GM12878 (cell line): ENCODE results near the gene THAP7. TPM values are rescaled to one million over a fixed set of nuclear protein-coding genes. Genes with fewer than 3 reads are reported as not detected.

Source experiments
- ATAC-seq: fragments of 200-7000 bp; cut with Tn5 transposase; 3 replicates; pipeline ENCODE4 v1.9.1; 2020; ENCODE audit warnings: mild to moderate bottlenecking, moderate library complexity
- BruUV-seq: library from RNA; stranded (reverse); fragments of 400-500 nt; replicated peaks from 2 replicates; lab custom pipeline; 2021; lab: Mats Ljungman, UMichigan
- CTCF ChIA-PET: fragments of 300-600 bp; sonication (Branson Sonifier 250); formaldehyde crosslinking; extraction: SDS; loops from one replicate; lab custom pipeline; 2021; ENCODE audit warnings: inconsistent platforms; lab: Yijun Ruan, JAX
- POLR2A ChIA-PET: fragments of 350-600 bp; formaldehyde crosslinking; extraction: SDS; loops from one replicate; lab custom pipeline; 2021; ENCODE audit warnings: inconsistent platforms; lab: Charles Lee
- RAD21 ChIA-PET: fragments of 300-600 bp; sonication (Branson Sonifier 250); formaldehyde crosslinking; loops from one replicate; lab custom pipeline; 2023; ENCODE audit warnings: antibody characterized with exemption; ENCODE audit not compliant: unreplicated experiment; lab: Charles Lee
- SMC1A ChIA-PET: fragments of 300-600 bp; sonication (Branson Sonifier 250); formaldehyde crosslinking; loops from one replicate; lab custom pipeline; 2023; ENCODE audit not compliant: unreplicated experiment, uncharacterized antibody; lab: Charles Lee
- DNase-seq: peaks from one replicate; pipeline ENCODE4 v3.0.0-alpha.2; 2011; ENCODE audit warnings: low read depth, low spot score
- FAIRE-seq: peaks from 3 replicates; lab custom pipeline; 2011; peaks lifted over from hg19 to GRCh38; lab: Jason Lieb, UNC
- H2AFZ ChIP-seq: 2 replicates; pipeline ENCODE4 v1.6.0; 2011; ENCODE audit warnings: low read depth, low read length, control low read depth; ENCODE audit not compliant: control insufficient read depth
- H3K27ac ChIP-seq: 2 replicates; pipeline ENCODE4 v1.5.1; 2011; ENCODE audit warnings: control low read depth; ENCODE audit not compliant: control insufficient read depth, insufficient read depth
- H3K27me3 ChIP-seq, 2 experiments: replicated peaks in 1 of 2; 2 replicates each; pipeline versions ENCODE4 v1.6.0 to v1.6.1; 2011; ENCODE audit warnings: low read length in 1 of 2; ENCODE audit not compliant: control insufficient read depth in 2 of 2, insufficient read depth in 2 of 2
- H3K36me3 ChIP-seq, 2 experiments: 2 replicates each; pipeline ENCODE4 v1.5.1; 2011; ENCODE audit warnings: low read length in 1 of 2; ENCODE audit not compliant: control insufficient read depth in 2 of 2, insufficient read depth in 2 of 2
- H3K4me1 ChIP-seq: 2 replicates; pipeline ENCODE4 v1.6.1; 2011; ENCODE audit warnings: mild to moderate bottlenecking, low read length, moderate library complexity, mixed read lengths; ENCODE audit not compliant: control insufficient read depth, insufficient read depth
- H3K4me2 ChIP-seq: 2 replicates; pipeline ENCODE4 v1.6.0; 2011; ENCODE audit warnings: control low read depth; ENCODE audit not compliant: control insufficient read depth, insufficient read depth
- H3K4me3 ChIP-seq: fragments of 200-600 bp; sonication (generic); 2 replicates; pipeline ENCODE4 v1.5.1; 2016
- H3K79me2 ChIP-seq: 2 replicates; pipeline ENCODE4 v1.6.0; 2011; ENCODE audit warnings: low read length; ENCODE audit not compliant: control insufficient read depth, insufficient read depth
- H3K9ac ChIP-seq: 2 replicates; pipeline ENCODE4 v1.8.0; 2011; ENCODE audit warnings: low read length, control low read depth, mixed read lengths; ENCODE audit not compliant: control insufficient read depth, insufficient read depth
- H3K9me3 ChIP-seq: replicated peaks from 3 replicates; pipeline ENCODE4 v1.5.1; 2011; ENCODE audit warnings: mild to moderate bottlenecking, low read length; ENCODE audit not compliant: control insufficient read depth, insufficient read depth
- H4K20me1 ChIP-seq: 2 replicates; pipeline ENCODE4 v1.6.0; 2011; ENCODE audit not compliant: control insufficient read depth, insufficient read depth
- BRCA1 ChIP-seq: IDR thresholded peaks from 2 replicates; pipeline ENCODE4 v1.6.1; 2011; ENCODE audit warnings: low read depth, low read length, improper control_type of control experiment
- EZH2 ChIP-seq: IDR thresholded peaks from 2 replicates; pipeline ENCODE4 v1.6.1; 2012; ENCODE audit warnings: low read depth, mild to moderate bottlenecking, control low read depth, inconsistent platforms, low read length, borderline replicate concordance; ENCODE audit not compliant: control insufficient read depth
- HDAC2 ChIP-seq: fragments of 200-600 bp; sonication (generic); IDR thresholded peaks from 2 replicates; pipeline ENCODE4 v1.6.1; 2017
- LARP7 ChIP-seq: fragments of 450-650 bp; IDR thresholded peaks from 2 replicates; pipeline ENCODE4 v1.6.1; 2017; ENCODE audit warnings: mild to moderate bottlenecking
- MYC ChIP-seq: IDR thresholded peaks from 2 replicates; pipeline ENCODE4 v1.6.1; 2011; ENCODE audit warnings: mild to moderate bottlenecking, low read length, moderate library complexity, inconsistent platforms; ENCODE audit not compliant: insufficient read depth, insufficient replicate concordance, insufficient read length, severe bottlenecking
- NRF1 ChIP-seq: conservative IDR thresholded peaks from 2 replicates; pipeline ENCODE4 v1.6.1; 2011; ENCODE audit warnings: mild to moderate bottlenecking, low read depth, low read length, improper control_type of control experiment
- PAX5 ChIP-seq: IDR thresholded peaks from 2 replicates; pipeline ENCODE4 v1.6.1; 2011; ENCODE audit warnings: low read depth, low read length, borderline replicate concordance
- POLR2AphosphoS5 ChIP-seq: IDR thresholded peaks from 2 replicates; pipeline ENCODE4 v1.6.1; 2011; ENCODE audit warnings: mild to moderate bottlenecking, low read length, inconsistent platforms
- STAT3 ChIP-seq: IDR thresholded peaks from 2 replicates; pipeline ENCODE4 v1.6.1; 2011; ENCODE audit warnings: low read depth, low read length, improper control_type of control experiment
- WGBS: methylation state at CpG from one replicate; pipeline ENCODE4 v1.1.6; 2016; ENCODE audit warnings: low lambda C conversion rate; ENCODE audit not compliant: insufficient replicate concordance, insufficient coverage; ENCODE audit errors: missing lambda C conversion rate; 5-methylcytosine and 5-hydroxymethylcytosine counted together
- in situ Hi-C: fragments of 300-500 bp; cut with MboI; formaldehyde crosslinking; loops from 9 replicates; pipeline ENCODE4 v1.14.3; 2018; ENCODE audit warnings: mixed read lengths
- intact Hi-C: fragments of 100-400 bp; cut with micrococcal nuclease; formaldehyde crosslinking; loops from one replicate; pipeline ENCODE4 v1.14.2; 2022; ENCODE audit not compliant: unreplicated experiment
- polyA plus RNA-seq, 11 experiments: library from polyadenylated mRNA; depleted of rRNA in 4 of 11; unstranded in 6 of 11; stranded (reverse) in 5 of 11; fragments of >200 nt; fragmentation: Nextera tagmentation in 4 of 11; fragmentation: Illumina TruSeq in 1 of 11; extraction: Ambion mirVana in 4 of 11; extraction: Trizol in 1 of 11; gene quantifications; 1 replicate in 1 of 11; 2 replicates in 10 of 11; pipeline versions ENCODE4 v1.2.1 to v1.2.3, GENCODE V29; 2011 to 2016; ENCODE audit warnings: inconsistent platforms in 2 of 11, missing spikeins in 2 of 11, low read depth in 1 of 11
- total RNA-seq, 4 experiments: library from RNA; depleted of rRNA in 3 of 4; stranded (reverse); fragments of >200 nt in 3 of 4; fragmentation: Illumina TruSeq in 1 of 4; extraction: Trizol in 1 of 4; gene quantifications; 2 replicates each; pipeline versions ENCODE4 v1.2.1 to v1.2.3, GENCODE V29; 2013 to 2021

Gene THAP7
- total and polyA plus RNA-seq, 10 of the 15 experiments (the other 5 are each of a cell fraction or from before 2014, with no cell fraction given) = 0.66 to 58.3 (median 26.3) TPM

DNA sequence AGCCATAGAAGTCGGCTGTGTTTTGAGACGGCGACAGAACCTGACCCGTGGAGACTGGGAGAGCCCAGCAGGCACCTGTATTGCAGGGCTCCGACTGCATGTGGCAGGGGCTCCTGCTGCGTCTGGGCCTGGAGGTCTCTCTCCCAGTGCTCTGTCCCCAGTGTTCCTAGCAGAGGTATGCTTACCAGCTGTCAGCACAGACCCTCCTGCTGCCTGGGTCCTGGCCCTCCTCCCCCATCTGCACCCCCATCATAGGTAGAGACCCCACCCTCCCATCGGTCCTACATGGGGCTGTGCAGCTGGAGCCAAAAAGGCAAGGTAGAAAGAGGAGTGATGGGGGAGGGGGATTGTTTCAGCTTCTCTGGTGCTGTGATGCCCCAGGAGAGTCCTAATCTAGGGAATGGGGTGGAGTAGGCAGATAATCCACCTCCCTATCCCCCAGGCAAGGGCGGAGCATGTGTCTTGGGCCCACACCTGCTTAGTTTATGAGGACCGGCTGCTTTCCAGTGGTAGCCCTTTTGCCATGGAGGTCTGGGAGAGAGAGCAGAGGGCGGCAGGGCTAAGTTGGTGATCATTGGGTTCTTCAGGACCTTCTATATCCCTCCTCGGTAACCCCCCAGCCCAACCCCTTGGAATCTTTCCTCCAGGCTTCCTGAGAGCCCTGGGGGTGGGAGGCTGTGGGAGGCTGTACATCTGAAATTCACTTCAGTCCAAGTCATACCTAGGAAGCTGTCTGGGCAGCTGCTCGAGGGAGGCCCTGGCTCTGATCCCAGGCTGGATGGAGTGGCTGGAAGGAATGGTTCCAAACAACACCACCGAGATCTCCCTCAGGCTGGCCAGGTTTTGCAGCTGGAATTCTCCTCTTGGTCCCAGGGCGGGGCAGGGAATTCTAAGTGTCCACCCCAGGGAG, 25.1 kb upstream of the THAP7 start:
- peaks cover 7% of the 10 kb centered on the region for H3K4me1 ChIP-seq
- H3K4me2 ChIP-seq = no peak overlapping the region
- DNase-seq = no peak
- H3K27me3 ChIP-seq = no peaks in the 10 kb centered on the region
- in situ Hi-C loops (no loop called here), intact Hi-C loops (no loop called here)
- ChIA-PET CTCF (no interaction called here), SMC1A (no interaction called here), POLR2A (no interaction called here), RAD21 (no interaction called here)
- H3K27ac ChIP-seq = no peak overlapping the region
- H3K9me3 ChIP-seq = no peaks in the 10 kb centered on the region
- BruUV-seq = no TSS peak
- TF ChIP-seq LARP7 (no peak), MYC (no peak), BRCA1 (no peak), NRF1 (no peak), PAX5 (no peak), POLR2AphosphoS5 (no peak), HDAC2 (no peak), EZH2 (no peak), STAT3 (no peak)
- 31% methylated on average over 14 of the region's 14 CpGs for WGBS
- no peaks in the 10 kb centered on the region for H3K36me3 ChIP-seq
- H2AFZ ChIP-seq = no peak overlapping the region
- no peak for FAIRE-seq
- ATAC-seq = no peak
- H4K20me1 ChIP-seq = no peaks in the 10 kb centered on the region
- no peak overlapping the region for H3K9ac ChIP-seq
- H3K4me3 ChIP-seq = no peak overlapping the region
- no peaks in the 10 kb centered on the region for H3K79me2 ChIP-seq
